Stimulated activated CD8-positive, alpha-beta memory T cell treated with anti-CD3 and anti-CD28 coated beads, Interleukin-12 subunit alpha, Interleukin-12 subunit beta, amount 100 ng/mL, for 1 hour (primary cell): ENCODE results near the gene C11orf71.

Experiments used
- DNase-seq: peaks from one replicate; pipeline ENCODE4 v3.0.0-alpha.2; 2020; ENCODE audit warnings: low read depth

Gene C11orf71

GRCh38 chr11:114399490-114400215, 658 bp downstream of the C11orf71 start:
- DNase-seq = no peak

DNA sequence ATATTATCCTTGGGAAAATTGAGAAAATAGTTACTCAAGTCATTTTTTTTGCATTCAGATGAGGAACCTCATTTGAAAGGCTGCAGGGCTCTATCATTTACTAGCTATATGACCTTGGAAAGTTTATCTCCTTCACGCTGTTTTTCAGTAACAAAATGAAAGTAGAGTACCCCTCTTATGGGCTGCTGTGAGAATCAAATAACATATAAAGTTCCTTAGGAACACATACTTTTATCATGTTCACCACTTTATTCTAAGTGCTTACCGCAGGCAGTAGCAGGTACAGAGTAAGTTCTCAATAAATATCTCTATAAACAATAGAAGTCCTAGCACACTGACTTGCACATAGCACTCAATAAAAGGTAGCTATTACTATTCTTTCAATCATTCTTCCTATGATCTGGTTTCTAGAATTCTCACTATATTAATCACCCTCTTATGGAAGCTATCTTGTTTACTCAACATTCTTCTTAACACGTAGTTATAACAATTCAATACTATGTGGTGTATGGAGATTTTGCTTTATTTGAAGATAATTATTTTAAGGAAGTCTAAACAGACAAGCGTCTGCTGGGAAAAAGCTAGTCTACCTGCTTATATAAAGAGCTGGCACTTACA, 1.9 kb downstream of the C11orf71 start:
- no peak for DNase-seq

DNA sequence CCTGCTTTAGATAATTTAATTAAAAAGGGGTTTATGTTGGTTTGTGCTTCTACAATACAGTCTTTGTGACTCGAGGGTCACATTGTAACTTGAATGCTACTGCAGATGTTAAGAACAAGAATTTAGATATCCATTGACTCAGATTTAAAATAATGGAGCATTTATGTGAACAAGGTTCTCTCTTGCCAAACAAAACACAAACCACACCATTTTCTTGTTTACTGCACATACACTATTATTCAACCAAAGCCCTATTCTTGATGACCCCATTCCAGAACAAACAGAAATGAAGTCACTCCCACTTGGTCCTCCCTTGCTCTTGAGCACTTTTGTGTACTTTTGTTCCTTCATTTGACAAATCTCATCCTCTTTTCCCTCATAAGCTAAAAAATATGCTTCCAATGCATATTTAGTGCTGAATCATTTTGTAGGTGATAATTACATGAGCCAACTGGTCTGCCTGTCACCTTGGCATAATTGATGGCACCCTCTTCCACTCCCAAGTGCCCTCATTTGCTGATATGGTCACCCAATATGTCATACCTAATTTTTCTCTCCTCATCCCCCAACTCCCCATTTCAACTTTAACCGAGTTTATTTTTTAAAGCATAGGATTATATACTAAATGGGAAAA, 2.8 kb downstream of the C11orf71 start:
- DNase-seq = no peak

GRCh38 chr11:114396916-114397315, 3.4 kb downstream of the C11orf71 start:
- no peak for DNase-seq

DNA sequence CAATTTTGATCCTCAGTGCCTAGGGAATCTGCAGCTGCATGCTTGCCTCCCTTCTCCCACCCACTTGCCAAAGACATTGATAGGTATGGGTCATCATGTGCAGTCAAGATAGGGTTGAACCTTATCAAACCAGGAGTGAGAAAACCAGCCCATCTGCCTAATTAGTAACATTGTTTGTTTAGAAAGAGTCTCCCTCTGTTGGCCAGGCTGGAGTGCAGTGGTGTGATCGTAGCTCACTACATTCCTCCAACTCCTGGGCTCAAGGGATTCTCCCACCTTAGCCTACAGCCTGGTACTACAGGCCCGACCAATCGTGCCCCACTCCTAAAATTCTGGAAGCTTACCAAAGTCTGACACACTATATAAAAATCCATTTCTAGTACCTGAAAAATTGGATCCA, 4.6 kb downstream of the C11orf71 start:
- DNase-seq = no peak

DNA sequence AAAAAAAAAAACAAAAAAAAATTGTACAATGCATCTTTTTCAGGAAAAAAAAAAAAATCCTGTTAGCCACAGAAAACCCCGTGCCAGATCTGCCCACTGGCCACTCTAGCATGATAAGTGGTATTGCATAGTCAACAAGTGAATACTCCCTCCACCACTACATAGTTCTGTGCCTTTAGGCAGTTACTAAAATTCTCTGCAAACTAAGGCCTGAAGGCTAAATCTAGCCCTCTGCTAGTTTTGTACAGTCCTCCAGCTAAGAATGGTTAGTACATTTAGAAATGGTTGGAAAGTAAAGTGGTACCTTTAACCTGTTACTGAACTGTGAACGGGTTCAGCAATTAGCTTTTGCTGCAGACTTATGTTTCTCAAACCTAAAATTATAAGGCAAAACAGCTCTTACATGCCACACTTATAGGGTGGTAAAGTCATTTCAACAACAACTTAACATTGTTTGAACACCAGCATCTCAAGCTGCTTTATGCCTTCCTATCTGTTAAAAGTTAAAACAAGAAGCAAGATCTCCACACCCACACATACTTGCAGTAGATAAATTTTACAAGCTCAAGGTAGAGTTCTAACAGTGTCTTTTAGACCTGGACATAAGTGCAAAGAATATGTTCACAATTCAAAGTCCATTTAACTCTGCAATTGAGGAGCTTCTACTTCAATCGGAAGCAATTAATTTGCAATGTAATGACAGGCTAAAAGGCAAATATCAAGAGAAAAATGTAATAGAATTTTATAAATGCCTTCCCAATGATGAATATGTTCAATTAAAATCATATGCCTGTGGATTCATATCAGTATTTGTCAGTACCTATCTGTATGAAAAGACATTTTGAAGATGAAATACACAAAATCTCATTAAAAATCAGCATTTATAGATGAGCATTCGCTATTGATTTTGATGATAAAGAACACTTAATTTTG, 7.3 kb downstream of the C11orf71 start:
- no peak for DNase-seq

- no peak for DNase-seq
These were observed 13.8 kb downstream of the C11orf71 start for GRCh38 chr11:114386545-114386944.

- DNase-seq = no peak
These were observed 14.2 kb downstream of the C11orf71 start for GRCh38 chr11:114386131-114386530.

GRCh38 chr11:114384487-114384886, 15.8 kb downstream of the C11orf71 start:
- no peak for DNase-seq

DNA sequence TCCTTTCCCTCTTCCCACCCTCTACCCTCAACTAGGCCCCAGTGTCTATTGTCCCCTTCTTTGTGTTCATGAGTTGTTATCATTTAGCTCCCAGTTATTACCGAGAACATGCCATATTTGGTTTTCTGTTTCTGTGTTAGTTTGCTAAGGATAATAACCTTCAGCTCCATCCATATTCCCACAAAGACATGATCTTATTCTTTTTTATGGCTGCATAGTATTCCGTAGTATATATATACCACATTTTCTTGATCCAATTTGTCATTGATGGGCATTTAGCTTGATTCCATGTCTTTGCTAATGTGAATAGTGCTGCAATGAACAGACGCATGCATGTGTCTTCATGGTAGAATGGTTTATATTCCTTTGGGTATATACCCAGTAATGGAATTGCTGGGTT, 17.8 kb downstream of the C11orf71 start:
- DNase-seq = no peak

GRCh38 chr11:114379394-114380069, 20.8 kb downstream of the C11orf71 start:
- DNase-seq = no peak

- DNase-seq = no peak
These were observed 22.6 kb downstream of the C11orf71 start for GRCh38 chr11:114377612-114378267.

- no peak for DNase-seq
These were observed 25.3 kb downstream of the C11orf71 start for GRCh38 chr11:114375052-114375451.

DNA sequence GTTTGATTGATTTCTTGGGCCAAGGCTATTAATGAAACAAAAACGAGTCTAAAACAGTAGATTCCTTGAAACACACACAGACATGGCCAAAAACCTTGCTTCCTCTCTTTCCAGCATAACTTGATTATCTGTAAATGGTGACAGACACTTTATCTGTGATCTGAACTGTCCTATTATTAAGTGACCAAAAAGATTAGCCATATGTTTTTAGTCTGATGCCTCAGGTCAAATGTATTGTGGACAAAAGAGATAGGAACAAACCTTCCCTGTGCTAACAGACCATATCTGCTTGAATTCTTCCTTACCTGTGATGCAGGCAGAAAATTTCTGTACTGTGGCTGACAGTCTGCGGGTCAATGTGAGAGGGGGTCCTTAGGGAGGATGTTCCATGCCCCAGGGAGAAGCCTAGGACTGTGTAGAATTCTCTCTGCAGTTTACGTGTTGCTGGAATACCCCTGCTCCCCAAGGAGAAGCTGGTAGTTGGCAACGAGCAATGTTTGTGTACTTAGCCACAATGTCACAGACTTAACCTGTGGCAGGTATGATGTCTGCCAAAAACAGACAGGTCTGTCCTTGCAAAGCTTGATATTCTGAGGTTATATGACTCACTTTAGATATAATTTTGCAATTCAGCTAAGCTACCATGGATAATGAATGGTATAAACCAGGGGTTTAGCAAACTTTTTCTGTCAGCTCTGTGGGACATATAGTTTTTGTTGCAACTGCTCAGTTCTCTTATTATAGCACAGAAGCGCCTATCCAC, 31.2 kb downstream of the C11orf71 start:
- no peak for DNase-seq

GRCh38 chr11:114367244-114367957, 32.9 kb downstream of the C11orf71 start:
- no peak for DNase-seq

DNA sequence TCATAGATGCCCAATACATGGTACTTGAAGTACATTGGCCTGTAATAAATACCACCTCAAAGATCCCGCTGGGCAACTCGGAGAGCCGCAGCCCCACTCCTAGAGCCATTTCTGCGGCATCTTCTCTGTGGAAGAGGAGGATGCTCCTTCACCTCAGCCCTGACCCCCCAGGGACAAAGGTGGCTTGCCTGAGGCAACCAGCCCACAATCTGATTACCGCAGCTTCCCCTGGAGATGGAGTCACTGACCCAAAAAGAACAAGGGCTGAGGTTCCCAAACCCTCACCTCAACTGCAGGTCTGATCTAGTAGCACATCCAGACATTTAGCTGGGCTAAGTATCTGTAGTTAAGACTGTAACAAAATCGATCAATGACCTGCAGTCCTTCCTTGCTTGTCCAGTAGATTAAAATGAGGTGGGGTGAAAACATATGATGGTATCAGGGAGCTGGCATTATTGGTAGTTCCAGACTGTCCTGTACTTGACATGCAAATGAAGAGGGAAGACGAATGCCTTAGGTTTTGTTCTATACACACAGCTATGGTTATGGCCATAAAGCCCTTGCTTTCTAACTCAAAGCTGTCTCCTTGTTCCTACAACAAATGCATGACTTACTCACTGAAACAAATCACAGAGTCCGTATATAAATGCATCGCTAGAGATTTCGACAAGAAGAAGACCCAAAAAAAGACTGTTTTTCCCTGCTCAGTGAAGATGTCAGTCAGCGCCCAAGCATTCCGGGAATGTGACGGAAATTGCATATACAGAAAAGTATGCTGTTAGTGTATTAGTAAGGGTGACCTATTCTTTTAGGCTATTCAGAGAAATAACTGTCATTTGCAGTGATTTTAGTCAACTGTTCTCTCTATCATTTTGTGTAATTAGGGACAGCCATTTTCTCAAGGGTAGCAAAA, 33.7 kb downstream of the C11orf71 start:
- DNase-seq = no peak

DNA sequence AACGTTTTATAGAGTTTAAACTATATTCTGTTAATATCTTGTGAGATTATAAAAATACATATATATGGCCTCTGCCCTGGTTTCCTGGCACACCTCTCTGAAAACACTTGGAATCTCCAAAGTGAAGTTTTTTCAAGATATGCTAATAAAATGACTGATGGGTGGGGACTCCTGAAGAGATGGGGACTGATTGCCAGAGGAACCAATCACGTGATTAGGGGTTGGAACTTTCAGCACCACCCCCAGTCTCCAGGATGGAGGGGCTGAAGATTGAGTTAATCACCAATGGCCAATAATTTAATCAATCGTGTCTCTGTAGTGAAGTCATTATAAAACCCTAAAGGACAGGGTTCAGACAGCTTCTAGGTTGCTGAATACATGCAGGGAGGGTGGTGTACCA, 37.4 kb downstream of the C11orf71 start:
- no peak for DNase-seq

GRCh38 chr11:114362326-114362725, 38.0 kb downstream of the C11orf71 start:
- no peak for DNase-seq

DNA sequence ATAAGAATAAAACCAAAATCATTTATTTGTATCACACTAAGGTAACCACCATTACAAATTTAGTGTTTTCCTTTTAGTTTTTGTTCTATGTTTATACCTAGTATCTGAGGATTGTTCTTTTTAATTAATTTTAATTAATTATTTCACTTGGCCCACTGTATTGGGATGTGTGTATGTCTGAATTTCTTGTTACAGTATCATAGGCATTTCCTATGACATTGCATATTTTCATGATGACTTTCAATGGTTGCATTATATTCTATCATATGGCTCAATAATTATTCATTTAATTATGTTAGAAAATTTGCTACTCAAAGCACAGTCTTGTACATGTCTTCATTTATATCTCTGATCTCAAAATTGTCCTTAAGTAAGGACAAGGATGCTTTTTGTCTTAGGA, 41.0 kb downstream of the C11orf71 start:
- DNase-seq = no peak
